Hippocampal formation (tissue), 2 donors: ENCODE results near the gene TCHH.
"Not testable (repeated sequence)": the region's sequence is repeated elsewhere in the genome, so short reads cannot be mapped to it uniquely, and the experiment has no call there.

Experiments used
- DNase-seq, 2 donors: peaks; one replicate each; lab custom pipeline; 2025; lab: John Stamatoyannopoulos, UW

Gene TCHH

DNA sequence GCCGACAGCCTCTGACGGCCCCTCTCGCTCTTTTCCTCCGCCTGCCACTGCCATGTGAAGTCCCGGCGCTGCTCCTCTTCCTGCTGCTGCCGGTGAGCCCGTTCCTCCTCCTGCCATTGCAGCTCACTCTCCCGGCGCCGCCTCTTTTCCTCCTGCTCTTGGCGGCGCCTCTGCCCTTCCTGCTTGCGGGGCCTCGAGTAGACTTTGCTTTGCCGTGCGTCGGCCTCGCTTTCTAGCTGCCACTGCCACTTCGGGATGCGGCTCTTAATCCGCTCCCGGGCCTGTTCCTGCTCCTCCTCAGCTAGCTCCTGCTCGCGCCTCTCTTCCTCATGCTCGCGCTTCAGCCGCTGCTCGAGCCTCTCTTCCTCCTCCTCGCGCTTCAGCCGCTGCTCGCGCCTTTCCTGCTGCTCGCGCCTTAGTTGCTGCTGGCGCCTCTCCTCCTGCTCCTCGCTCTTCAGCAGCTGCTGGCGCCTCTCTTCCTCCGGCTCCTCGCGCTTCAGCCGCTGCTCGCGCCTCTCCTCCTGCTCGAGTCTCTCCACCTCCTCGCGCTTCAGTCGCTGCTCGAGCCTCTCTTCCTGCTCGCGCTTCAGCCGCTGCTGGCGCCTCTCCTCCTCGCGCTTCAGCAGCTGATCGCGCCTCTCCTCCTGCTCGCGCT is 4.3 kb downstream of the TCHH start:
- DNase-seq, result no peak

DNA sequence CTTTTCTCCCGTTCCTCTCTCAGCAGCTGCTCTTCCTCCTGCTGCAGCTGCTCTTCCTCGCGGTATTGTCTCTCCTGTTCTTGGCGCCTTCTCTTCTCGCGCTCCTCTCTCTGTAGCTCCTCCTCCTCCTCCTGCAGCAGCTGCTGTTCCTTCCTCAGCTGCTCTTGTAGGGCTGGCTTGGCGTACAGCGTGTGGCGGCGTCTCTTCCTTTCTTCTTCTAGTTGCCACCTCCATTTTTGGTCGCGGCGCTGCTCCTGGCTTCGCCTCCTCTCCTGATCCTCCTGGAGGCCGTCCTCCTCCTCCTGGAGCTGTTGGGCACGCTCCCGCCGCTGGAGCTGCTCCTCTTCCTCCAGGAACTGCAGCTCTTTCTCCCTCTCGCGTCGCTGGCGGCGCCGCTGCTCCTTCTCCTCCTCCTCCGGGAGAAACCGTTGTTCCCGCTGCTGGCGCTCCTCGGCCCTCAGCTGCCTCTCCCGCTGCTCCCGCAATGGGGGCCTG is 4.8 kb downstream of the TCHH start:
- no peak for DNase-seq

DNA sequence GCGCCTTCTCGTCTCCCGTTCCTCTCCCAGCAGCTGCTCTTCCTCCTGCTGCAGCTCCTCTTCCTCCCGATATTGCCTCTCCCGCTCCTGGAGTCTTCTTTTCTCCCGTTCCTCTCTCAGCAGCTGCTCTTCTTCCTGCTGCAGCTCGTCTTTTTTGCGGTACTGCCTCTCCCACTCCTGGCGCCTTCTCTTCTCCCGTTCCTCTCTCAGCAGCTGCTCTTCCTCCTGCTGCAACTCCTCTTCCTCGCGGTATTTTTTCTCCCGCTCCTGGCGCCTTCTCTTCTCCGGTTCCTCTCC is 5.3 kb downstream of the TCHH start:
- no peak for DNase-seq

DNA sequence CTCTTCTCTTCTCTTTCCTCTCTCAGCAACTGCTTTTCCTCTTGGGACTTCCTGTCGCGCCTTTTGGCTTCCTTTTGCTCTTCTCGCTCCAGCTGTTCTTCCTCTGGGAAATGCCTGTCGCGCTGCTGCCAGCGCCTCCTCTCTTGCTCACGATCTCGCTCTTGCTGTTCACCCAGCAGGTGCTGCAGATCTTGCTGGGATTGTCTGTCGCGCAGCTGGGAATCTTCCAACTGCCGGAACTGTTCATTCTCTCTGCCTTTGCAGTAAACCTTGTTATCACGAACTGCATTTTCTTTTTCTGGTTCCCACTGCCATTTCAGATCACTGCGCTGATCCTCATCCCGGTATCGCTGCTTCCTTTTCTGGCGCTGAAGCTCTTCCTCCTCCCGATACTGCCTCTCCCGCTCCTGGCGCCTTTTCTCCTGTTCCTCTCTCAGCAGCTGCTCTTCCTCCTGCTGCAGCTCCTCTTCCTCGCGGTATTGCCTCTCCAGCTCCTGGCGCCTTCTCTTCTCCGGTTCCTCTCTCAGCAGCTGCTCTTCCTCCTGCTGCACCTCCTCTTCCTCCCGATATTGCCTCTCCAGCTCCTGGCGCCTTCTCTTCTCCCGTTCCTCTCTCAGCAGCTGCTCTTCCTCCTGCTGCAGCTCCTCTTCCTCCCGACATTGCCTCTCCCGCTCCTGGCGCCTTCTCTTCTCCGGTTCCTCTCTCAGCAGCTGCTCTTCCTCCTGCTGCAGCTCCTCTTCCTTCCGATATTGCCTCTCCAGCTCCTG is 5.8 kb downstream of the TCHH start:
- no peak for DNase-seq

DNA sequence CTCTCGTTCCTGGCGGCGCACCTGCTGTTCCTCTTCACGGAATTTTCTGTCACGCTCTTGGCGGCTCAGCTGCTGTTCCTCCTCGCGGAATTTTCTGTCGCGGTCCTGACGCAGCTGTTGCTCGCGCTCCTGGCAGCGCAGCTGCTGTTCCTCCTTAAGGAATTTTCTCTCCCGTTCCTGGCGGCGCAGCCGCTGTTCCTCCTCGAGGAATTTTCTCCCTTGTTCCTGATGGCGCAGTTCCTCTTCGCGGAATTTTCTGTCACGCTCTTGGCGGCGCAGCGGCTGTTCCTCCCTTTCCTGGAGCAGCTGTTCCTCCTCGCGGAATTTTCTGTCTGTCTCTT is 6.4 kb downstream of the TCHH start:
- DNase-seq, result no peak

DNA sequence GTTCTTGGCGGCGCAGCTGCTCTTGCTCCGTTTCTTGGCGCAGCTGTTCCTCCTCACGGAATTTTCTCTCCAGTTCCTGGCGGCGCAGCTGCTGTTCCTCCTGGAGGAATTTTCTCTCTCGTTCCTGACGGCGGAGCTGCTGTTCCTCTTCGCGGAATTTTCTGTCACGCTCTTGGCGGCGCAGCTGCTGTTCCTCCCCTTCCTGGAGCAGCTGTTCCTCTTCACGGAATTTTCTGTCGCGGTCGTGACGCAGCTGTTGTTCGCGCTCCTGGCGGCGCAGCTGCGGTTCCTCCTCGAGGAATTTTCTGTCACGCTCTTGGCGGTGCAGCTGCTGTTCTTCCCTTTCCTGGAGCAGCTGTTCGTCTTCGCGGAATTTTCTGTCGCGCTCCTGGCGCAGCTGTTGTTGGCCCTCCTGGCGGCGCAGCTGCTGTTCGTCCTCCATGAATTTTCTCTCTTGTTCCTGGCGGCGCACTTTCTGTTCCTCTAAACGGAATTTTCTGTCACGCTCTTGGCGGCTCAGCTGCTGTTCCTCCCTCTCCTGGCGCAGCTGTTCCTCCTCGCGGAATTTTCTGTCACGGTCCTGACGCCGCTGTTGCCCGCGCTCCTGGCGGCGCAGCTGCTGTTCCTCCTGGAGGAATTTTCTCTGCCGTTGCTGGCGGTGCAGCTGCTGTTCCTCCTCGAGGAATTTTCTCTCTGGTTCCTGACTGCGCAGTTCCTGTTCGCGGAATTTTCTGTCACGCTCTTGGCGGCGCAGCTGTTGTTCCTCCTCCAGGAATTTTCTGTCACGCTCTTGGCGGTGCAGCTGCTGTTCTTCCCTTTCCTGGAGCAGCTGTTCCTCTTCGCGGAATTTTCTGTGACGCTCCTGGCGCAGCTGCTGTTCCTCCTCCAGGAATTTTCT is 7.0 kb downstream of the TCHH start:
- DNase-seq, result no peak

DNA sequence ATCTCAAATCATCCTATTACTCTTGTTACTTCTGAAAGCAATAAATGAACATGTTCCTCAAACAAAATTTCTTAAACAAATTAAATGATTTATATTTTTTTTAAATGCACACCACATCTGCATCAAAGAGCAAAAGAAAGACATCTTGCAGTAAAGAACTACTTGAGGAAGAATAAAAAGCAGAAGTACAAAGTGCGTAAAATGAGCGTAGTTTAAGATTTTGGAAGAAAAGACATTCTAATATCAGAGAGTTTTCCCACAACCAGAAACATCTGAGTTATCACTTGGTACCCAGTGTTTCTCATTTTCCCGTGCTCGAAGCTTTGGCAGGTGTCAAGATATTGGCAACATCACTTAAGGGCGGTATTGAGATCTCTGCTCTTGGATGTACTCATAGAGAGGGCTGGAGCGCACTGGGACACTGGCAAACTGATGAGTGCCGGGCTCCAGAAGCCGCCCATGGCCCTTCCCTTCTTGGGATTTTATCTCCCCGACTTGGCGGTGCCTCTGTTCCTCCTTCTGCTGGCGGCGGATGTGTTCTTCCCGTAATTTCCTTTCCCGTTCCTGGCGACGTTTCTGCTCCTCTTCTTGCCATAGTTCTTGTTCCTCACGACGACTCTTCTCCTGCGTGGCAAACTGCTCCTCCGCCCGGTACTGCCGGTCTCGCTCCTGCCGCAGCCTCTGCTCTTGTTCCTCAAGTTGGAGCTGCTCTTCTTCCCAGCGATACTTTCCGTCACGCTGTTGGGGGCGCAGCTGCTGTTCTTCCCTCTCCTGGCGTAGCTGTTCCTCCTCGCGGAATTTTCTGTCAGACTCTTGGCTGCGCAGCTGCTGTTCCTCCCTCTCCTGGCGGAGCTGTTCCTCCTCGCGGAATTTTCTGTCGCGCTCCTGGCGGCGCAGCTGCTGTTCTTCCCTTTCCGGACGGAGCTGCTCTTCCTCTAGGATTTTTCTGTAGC is 7.9 kb downstream of the TCHH start:
- no peak for DNase-seq

DNA sequence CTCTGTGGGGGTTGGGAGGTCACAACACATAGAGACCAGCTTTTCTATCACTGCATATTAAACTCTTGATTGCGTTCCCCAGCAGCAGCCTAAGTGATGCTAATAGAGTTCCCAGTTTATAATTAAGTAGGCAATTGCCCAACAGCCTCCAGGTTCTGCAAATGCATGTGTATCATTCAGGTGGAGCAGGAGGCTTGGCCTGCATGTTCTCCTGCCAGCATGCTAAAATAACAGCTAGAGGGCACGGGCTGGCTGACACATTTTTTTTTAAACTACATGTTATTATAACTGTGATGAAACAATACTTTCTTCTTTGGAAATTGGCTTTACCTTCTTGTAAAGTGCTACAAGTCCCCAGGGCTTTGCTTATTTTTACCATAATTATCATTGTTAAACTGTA is 10.4 kb downstream of the TCHH start:
- DNase-seq, result no peak

DNA sequence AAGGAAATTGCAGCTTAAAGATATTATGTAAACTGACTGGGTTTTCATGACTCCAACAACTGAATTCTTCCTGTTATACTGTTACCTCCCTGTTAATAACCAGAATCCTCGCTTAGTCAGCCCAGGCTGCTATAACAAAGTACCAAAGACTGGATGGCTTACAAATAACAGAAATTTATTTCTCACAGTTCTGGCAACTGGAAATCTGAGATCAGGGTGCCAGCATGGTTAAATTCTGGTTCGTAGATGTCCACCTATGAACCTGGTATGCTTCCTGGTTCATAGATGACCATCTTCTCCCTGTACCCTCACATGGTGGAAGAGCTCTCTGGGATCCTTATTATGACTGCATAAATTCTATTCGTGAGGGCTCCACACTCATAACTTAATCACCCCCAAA is 18.3 kb downstream of the TCHH start:
- DNase-seq, result no peak

DNA sequence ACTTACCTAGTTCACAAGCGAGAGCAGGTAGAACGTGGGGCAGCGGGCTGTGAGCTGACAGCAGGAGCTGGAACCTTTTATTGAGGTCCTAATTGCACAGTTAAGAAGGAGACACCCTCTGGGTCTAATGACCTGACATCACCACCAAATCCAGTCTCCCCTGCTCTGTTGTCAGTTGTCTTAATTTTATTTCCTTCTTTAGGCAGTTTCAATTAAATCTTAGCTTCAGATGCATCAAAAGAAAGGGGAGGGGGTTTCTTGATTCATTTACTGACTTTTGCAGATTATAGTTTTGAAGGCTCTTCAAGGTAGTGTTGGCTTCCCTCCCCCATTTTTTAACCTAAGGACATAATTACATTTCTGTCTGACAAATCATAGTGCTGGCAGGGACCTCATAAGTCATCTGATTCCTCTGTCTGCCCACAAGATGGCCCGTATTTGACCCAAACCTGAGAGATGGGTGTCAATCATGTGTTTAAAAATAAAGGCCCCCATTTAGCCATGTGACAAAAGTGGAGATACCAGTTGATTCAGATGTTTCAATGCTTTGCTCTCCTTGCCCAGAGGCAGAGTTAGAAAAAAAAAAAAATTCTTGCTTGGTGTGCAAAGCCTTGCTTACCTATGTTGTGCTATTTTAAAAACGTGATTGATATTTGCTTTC is 26.1 kb downstream of the TCHH start, which contains the start of gene TCHHL1:
TSS of gene TCHHL1 (minus strand) at position 51 of the 661 bp plus-strand sequence. CDS start 921 bp downstream, outside the sequence.
- DNase-seq, result no peak

DNA sequence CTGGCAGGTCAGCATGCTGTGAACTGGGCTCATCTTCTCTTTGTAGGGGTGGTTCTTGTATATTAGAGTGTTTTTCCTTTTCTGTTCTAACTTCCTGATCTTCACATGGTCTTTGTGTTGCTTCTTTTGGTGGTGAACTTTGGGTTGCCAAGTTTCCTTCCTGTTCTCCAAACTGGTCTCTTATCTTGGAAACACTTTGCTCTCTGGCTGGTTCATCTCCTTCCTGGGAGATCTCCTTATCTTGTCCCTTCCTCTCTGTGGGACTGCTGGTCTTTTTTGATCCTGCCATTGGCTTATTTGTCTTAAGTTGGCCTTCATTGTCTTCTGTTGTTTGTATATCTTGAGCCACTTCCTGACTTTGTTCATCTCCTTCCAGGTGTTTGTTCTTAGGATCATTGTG is 28.5 kb downstream of the TCHH start:
- DNase-seq, result no peak

DNA sequence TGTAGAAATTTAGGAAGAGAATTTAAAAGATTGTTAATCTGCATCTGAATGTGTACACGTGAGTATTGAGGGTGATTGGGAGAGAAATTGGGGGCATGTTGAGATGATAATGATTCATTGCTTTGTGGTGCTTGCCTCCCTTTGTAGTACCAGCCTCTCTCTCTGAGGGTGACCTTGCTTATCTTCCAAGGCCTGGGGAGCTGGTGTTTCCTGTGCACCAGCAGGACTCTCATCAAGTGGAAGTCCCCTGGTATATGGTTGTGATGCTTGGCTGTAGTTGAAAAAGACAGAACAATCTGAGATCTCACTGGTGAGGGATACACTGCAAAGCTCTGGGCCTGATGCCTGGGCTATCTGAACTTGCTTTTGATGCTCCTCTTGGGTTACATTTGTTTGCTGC is 30.4 kb downstream of the TCHH start:
- DNase-seq, result no peak

DNA sequence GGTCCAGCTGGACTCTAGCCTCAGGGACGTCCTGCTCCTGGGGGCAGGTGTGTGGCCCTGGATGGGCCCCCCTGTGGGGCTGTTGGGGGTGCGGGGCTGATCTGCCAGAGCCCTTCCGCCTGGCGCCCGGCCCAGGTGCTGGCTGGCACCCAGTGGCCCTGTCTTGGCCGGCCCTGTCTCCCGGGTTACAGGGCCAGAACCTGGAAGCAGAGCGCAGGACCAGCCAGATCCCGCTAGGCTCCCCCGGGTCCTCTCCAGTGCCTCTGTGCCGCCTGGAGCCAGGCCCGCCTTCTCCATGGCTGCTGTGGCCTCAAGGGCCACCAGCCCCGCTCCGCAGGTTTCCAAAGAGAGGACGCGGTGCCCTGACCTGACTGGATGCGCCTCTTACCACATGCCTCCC is 34.2 kb downstream of the TCHH start:
- not testable (repeated sequence) for DNase-seq

DNA sequence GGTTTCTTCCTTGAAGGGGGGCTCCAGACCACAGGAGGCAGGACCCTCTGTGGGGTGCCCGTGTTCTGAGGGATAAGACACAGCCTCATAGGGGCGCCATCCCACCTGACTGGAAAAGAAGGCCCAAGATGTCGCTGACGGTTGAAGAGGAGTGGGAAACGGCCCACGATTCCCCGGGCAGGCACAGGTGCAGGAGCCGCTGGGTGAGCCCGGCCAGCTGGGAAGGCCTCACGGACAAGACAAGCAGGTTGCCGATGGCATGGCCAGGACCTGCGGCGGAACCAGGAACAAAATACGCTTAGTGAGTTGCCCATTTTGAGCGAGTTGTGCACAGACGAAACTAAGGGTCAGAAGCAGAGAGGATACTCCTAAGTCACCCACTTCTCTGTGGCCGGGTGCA is 34.8 kb downstream of the TCHH start:
- DNase-seq, result not testable (repeated sequence)

DNA sequence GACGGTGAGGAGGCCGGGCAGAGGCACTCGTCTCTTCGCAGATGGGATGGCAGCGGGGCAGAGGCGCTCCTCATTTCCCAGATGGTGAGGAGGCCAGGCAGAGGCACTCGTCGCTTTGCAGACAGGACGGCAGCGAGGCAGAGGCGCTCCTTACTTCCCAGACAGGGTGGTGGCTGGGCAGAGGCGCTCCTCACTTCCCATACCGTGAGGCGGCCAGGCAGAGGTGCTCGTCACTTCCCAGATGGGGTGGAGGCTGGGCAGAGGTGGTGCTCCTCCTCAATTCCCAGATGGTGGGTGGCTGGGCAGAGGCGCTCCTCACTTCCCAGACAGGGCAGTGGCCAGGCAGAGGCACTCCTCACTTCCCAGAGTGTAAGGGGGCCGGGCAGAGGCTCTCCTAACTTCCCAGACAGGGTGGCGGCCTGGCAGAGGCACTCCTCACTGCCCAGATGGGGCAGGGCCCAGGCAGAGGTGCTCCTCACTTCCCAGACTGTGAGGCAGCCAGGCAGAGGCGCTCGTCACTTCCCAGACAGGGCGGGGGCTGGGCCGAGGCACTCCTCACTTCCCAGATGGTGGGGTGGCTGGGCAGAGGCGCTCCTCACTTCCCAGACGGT is 36.3 kb downstream of the TCHH start:
- DNase-seq, result no peak

DNA sequence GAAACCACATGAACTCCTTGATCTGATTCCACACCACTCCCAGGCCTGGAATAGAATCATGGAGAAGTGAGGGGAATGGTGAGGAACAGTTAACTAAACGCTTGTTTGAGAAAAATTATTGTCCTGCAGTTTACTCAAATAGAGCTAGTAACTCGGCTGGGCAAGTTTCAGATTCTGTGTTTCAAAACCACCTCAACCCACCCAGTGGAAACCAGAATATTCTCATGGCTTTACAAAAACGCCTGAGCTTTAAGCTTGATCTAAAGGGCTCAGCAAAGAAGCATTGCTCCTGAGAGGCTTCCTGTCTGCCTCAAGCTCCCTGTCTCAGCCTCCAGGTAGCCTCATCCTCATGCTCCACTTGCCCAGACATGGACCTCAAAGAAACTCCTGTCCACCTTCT is 42.9 kb downstream of the TCHH start:
- no peak for DNase-seq

DNA sequence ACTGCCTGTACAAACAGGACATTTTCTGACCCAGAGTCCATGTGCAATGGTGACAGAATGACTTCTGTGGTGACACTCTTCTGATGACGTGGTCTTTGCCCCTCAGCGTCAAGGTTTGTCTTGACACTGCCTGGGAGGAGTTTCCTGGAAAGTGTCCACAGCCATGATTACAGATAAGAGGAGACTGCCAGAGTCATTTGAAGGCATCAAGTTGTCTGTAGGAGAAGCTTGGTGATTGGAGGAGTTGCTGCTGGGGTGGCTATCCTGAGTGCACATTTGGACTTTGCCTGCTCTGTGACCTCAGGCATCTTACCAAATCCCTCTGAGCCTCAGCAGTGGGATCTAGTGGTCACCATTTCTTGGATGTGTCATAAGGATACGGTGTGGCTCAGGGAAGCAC is 44.1 kb downstream of the TCHH start:
- no peak for DNase-seq

DNA sequence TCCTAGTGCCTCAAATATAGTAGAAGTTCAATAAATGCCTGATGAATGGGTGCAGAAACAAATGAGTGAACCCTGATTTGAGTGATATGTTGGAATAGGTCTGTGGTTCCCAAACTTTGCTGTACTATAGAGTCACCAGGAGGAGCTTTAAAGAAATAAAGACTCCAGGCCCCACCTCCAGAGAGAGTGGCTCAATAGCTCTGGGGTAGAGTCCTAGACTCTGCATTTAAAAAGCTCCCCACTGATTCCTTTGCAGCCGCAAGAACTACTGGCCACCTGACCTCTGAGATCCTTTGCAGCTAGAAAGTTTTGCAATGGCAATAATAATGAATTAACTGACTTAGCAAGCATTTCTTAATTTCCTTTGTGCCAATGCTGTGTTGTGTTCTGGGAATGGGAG is 47.3 kb downstream of the TCHH start:
- DNase-seq, result no peak

DNA sequence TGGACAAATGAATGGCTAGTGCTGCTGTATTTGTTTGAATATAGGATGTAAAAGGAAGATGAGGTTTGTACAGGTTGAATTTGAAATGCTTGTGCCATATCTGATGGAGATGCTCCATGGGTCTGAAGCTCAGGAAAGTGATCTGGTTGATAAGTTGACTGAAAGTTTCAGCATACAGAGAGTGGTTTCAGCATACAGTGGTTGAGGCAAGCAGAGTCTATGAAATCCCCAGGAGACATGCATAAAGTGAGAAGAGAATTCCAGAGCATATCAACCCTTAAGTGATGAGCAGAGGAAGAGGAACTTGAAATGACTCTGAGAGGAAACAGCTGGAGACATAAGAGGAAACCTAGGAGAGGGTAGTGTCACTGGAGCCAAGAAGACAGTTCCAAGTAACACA is 48.1 kb downstream of the TCHH start:
- no peak for DNase-seq

DNA sequence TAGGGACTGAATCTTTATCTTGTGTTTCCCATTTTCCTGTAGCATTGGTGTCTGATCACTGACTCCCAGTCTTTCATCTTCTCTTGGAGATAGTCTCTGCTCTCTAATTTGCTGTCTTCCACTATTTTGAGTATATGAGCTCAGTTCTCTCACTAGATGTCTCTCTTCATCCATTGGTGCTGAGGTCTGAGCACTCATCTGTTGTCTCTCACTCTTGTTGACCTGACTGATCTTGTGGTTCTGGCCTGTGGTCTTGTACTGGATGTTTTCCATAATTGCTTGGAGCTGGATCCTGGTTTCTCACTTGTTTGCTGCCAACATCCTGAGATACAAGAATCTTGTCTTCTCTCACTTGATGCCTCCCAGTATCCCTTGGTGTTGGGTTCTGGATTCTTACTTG is 53.3 kb downstream of the TCHH start:
- DNase-seq, result no peak
